Measurements from ENCODE around the gene AKT2.
A peak's percentile ranks its signal among the peaks of the same experiment; 100 is the strongest.

AKT2 gene

DNA sequence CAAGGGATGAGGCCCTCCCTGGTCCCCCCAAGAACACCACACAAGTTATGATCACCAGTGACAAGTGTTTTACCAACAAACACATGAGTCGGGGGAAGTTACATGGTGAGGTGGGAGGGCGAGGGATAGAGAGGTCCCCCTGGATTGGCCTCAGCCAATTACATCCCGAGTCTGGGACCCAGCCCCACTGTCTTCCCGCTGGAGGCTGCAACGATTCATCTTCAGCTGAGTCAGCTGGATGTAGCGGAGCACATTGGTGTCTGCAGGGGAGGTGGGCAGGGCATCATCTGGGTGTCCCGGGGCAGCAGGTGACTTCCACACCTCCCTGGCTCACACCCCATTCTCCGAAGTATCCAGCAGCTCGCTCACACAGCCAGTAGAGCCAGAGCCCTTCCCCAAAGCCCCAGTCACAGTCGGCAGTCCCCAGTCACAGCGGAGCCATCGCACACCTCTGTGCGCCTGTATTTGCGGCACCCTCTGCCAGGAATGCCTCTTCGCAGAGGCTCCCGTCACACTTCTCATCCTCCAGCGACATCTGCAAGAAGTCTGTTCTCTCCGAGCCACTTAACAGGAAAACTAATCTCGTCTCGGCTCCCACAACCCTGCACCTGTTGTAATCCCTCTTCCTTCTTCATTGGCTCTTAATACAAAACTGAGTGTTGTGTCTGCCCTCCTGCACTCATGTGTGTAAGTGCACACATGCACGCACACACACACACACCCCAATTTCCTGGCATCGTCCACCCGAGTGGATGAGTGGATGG, 69.0 kb downstream of the AKT2 start:
- peak; percentile 80 for DNase-seq

DNA sequence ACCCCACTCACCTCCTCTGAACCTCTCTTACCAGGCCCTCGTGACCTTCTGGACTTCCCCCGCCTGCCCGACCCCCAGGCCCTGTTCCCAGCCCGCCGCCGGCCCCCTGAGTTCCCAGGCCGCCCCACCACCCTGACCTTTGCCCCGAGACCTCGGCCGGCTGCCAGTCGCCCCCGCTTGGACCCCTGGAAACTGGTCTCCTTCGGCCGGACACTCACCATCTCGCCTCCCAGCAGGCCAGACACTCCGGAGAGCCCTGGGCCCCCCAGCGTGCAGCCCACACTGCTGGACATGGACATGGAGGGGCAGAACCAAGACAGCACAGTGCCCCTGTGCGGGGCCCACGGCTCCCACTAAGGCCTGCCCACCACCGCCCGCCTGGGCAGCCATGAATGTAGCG, 70.2 kb downstream of the AKT2 start:
- no peak for DNase-seq

DNA sequence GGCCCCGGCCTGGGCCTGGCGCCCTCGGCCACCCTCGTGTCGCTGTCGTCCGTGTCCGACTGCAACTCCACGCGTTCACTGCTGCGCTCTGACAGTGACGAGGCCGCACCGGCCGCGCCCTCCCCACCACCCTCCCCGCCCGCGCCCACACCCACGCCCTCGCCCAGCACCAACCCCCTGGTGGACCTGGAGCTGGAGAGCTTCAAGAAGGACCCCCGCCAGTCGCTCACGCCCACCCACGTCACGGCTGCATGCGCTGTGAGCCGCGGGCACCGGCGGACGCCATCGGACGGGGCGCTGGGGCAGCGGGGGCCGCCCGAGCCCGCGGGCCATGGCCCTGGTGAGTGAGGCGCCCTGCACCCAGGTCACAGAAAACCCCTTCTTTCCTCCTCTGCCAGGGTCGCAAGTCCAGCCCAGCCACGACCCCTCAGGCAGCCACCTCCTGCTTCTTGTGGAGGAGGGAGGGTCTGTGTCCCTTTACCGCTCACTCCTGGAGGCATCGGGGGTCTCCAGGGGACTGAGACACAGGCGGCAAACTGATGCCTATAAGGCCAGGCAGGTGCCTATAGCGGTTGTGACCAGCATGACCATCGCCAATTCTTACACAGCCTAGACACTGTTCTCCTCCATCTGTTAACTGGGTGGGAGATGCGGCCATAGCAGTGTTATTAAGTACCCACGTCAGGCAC, 71.1 kb downstream of the AKT2 start:
- DNase-seq: no peak

DNA sequence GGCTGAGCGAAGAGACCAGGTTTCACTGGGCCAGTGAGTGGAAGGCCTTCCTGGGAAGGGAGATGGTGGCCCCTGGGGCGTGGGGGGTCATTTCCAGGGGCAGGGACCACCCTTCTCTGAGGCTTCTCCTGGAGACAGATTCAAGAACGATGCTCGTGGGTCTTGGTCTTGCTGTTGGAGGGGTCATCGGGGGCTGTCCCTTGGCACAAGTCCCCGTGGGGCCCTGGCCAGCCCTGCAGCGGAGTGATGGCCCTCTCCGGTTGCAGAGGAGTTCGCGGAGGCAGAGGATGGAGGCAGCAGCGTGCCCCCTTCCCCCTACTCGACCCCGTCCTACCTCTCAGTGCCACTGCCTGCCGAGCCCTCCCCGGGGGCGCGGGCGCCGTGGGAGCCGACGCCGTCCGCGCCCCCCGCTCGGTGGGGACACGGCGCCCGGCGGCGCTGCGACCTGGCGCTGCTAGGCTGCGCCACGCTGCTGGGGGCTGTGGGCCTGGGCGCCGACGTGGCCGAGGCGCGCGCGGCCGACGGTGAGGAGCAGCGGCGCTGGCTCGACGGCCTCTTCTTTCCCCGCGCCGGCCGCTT, 71.8 kb downstream of the AKT2 start:
- DNase-seq: no peak

DNA sequence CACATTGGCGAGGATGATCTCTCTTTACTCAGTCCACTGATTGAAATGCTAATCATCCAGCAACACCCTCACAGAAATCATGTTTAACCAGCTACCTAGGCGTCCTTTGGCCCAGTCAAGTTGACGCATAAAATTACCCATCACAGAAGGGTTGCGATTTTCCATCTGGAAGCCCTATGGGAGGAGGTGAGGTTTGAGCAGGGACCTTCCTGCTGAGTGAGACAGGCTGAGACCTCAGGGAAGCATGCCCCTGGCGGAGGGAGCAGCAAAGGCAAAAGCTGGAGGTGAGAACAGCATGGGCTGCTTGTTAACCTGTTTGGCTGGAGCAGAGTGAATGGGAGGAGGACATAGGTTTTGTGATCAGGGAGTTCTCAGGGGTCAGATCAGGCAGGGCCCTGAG, 74.3 kb downstream of the AKT2 start:
- peak; percentile 22 for DNase-seq

DNA sequence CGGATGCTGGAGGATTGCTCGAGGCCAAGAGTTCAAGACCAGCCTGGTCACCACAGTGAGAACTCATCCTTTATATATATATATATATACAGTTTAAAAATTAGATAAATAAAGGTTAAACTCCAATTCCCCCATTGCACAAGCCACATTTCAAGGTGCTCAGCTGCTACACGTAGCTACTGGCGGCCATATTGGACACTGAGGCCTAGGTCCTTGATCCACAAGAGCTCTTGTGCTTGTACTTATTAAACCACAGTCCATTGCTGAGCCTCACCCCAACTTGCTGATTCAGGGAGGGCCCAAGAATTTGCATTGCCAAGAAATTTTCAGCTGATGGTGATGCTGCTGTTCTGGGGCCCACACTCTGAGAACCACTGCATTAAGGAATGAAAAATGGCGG, 76.5 kb downstream of the AKT2 start:
- no peak for DNase-seq

DNA sequence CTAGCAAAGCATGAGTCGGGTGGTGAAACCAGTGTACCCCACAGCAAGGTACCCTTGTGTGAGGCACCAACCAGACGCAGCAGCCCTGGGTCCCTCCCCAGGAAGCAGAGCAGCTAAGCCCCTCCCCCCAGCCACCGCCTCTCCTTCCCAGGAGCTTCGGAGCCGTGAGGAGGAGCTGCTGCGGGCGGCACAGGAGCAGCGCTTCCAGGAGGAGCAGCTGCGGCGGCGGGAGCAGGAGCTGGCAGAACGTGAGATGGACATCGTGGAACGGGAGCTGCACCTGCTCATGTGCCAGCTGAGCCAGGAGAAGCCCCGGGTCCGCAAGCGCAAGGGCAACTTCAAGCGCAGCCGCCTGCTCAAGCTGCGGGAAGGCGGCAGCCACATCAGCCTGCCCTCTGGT, 79.4 kb downstream of the AKT2 start:
- no peak for DNase-seq

DNA sequence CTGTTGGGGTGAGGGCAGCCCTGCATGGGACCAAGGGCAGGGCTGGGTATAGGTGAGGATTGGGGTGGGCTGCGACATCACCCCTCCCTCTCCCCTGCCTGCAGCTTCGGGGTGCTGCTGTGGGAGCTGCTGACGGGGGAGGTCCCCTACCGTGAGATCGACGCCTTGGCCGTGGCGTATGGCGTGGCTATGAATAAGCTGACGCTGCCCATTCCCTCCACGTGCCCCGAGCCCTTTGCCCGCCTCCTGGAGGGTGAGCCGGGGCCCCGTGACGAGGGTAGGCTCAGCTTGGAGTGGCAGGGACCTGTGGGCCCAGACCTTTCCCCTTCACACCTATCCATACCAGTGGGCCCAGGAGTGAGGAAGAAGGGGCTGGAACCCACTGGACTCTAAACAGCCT, 80.8 kb downstream of the AKT2 start:
- DNase-seq: no peak

DNA sequence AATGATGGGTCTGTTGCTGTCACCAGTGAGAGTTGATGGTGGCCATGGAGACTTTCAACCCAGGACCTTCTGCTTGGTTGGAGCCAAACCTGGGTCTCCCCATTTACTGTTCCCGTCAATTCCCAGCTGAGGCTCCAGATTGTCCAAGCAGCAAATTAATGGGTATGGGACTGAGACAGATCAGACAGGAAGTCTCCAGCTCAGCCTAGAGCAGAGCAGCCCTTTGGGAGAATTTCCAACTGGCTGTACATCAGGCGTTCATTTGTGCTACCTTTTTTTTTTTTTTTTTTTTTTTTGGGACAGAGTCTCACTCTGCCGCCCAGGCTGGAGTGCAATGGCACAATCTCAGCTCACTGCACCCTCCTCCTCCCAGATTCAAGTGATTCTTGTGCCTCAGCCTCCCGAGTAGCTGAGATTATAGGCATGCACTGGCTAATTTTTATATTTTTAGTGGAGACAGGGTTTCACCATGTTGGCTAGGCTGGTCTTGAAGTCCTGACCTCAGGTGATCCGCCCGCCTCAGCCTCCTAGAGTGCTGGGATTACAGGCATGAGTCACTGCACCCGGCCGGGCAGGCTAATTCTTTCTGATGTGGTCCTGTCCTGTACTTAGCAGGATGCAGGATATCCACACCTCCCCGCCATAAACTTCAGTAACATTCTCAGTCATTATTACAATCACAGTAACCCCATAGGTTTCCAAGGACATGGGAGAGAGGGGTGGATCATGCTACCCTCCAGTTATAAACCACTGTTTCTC, 84.6 kb downstream of the AKT2 start:
- DNase-seq: no peak

DNA sequence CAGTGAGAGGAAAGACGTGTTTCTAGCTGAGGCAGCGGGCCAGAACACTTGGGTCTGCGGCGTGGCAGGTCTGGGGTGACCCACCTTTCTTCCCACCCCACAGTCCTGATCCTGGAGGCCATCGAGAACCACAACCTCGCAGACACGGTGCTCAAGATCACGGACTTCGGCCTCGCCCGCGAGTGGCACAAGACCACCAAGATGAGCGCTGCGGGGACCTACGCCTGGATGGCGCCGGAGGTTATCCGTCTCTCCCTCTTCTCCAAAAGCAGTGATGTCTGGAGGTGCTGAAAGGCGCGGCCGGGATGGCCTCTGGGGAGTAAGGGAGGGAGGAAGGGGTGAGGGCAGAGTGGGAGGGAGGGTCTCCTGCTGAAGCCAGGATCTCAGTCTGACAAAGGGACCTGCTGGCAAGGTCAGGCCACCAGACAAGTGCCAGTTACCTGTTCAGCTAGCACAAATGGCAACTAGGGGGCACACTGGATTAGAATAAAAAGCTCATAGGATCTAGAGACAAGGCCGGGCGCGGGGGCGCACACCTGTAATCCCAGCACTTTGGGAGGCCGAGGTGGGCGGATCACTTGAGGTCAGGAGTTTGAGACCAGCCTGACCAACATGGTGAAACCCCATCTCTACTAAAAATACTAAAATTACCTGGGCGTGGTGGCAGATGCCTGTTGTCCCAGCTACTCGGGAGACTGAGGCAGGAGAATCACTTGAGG, 86.7 kb downstream of the AKT2 start:
- no peak for DNase-seq

DNA sequence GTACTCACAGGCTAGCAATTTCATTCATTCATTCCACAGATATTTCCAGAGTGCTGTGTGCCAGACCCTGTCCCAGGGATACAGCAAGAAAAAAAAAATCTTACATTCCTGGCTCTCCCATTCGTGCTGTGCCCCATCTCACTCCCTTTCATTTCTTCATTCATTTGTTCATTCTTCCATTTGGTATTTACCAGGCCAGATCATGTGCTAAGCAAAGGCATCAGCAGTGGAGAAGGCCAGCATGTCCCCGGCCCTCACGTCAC, 91.6 kb downstream of the AKT2 start:
- DNase-seq: no peak

DNA sequence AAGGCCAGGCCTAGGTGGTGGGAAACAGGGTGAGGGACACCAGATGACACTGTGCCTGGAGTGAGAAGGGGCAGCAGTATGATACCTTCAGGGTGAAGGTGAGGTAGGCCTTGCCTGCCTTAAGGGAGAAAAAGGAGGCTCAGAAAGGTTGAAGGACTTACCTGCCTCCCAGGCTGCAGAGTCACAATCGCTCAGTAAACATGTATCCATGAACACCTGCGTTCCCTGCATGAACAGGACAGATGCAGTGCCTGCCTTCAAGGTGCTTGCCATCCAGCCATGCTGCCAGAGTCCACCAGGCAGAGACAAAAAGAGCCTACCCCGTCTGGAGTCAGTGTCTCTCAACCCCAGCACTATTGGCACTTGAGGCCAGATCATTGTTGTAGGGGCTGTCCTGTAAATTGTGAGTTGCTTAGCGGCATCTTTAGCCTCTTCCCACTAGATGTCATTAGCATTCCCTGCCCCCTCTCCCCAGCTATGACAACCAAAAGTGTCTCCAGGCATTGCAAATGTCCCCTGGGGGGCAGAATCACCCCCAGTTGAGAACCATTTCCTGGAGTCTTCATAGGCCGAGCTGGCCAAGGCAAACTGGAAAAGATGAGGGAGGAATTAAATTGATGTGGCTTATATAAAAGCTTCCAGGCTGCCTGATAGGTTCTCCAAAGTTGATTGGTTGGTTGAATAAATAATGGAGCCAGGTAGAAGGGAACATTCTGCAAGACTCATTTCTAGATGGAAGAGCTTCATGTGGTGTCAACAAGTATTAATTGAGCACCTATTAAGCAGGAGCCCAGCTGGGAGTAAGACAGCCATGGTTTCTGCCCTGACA, 92.2 kb downstream of the AKT2 start:
- no peak for DNase-seq

DNA sequence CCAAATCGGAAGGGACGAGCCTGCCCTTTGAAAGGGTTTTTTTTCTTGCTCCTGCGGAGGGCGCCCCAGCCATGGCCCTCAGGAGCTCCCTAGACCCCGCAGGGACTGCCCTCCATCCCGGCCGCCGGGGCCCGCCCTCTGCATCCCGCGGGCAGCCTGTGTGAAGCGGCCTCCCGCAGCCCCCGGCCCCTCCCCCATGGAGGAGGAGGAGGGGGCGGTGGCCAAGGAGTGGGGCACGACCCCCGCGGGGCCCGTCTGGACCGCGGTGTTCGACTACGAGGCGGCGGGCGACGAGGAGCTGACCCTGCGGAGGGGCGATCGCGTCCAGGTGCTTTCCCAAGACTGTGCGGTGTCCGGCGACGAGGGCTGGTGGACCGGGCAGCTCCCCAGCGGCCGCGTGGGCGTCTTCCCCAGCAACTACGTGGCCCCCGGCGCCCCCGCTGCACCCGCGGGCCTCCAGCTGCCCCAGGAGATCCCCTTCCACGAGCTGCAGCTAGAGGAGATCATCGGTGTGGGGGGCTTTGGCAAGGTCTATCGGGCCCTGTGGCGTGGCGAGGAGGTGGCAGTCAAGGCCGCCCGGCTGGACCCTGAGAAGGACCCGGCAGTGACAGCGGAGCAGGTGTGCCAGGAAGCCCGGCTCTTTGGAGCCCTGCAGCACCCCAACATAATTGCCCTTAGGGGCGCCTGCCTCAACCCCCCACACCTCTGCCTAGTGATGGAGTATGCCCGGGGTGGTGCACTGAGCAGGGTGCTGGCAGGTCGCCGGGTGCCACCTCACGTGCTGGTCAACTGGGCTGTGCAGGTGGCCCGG, 93.1 kb downstream of the AKT2 start:
- DNase-seq: peak; percentile 72

DNA sequence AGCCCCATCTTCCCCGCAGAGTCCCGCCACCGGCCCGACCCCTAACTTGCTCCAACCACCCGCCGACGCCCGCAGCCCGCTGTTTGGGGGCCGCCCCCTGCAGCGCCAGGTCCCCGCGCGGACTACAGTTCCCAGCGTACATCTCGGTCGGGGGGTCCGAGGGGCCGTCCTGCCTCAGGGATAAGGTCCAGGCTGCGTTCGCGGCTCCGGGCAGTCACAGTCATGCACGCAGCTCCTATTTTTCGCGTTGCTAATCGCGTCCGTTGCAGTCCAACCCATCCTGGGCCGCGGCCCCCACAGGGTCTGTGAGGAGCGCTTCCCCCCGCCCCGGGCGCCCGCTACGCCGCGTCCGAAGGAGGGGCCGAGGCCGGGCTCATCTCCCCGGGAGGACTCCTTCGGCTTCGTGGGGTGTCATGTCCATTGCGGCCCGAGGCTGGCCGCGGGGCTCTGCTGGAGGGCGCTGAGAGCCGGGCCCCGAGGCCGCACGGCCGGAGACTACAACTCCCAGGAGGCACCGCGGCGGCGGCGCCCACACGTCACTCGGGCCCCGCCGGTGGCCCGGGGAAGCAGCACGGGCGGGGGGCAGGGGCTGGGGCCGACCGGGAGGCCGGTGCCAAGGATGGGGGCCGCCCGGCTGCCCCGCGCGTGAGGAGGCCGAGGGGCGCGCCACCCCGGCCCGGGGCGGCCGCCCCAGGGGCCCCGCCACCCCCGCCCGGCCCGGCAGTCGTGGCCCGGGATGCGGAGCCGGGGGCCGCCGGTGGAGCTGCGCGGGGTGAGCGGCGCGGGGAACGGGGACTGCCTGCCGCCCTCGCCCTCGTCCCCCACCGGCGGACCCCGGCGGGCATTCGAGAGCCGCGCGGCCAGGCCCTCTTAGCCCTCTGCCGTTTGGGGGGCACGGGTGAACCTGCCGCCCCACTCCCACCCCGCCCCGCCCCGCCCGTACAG, 94.0 kb downstream of the AKT2 start, which contains the start of gene MAP3K10:
Gene MAP3K10, plus strand, starts transcription at position 536 of the 945 bp plus-strand sequence. CDS start 606 bp downstream, outside the sequence.
- peak; percentile 90 for DNase-seq

DNA sequence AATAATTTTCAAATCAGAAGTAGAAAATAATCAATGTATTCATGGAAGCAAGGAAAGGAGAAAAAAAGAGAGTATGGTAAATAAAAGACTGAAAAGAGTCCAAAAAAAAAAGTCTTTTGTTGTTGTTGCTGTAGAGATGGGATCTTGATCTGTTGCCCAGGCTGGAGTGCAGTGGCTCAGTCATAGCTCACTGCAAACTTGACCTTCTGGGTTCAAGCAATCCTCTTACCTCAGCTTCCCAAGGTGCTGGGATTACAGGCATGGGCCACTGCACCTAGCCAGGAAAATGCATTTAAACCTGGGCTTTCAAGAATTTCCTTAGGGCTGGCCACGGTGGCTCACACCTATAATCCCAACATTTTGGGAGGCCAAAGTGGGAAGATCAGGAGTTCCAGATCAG, 100.9 kb downstream of the AKT2 start:
- DNase-seq: no peak
